Measurements from ENCODE around the gene DYSF. TPM values are rescaled to one million over a fixed set of nuclear protein-coding genes. Genes with fewer than 3 reads are reported as not detected.

The DYSF gene
- polyA plus RNA-seq, 1 donor from 2014 or later = 0.04 TPM

DNA sequence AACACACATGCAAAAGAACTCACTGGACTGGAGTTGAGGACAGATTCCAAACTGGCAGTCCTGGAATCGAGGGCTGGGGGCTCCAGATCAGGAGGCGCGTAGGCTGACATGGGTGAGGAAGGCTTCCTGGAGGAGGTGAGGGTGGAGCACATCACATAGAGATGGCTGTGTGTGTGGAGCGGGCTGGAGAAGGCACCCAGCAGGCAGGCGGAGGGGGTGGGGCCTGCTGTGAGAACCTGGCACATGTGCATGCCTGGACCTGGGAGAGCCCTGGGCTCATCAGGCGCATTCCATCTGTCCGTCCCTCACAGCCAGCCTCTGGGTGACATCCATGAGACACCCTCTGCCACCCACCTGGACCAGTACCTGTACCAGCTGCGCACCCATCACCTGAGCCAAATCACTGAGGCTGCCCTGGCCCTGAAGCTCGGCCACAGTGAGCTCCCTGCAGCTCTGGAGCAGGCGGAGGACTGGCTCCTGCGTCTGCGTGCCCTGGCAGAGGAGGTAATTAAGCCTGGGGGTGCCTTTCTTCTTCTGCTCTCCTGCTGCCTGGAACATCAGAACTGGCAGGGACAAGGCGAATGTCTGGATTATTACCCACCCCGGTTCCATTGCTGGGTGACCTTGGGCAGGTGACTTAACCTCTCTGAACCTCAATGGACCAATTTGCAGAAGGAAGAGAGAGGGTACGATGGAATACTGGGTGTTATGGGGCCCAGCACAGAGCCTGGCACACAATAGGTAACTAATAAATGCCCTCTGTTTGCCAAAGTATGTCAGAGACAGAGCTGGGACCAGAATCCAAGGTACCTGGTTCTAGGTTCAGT lies 108.3 kb downstream of the DYSF start:
- Histone ChIP-seq H2AFZ (ENCODE audit: low read depth, low read length) (no peak overlapping the region), H3K9me3 (ENCODE audit: low read length) (no peaks in the 10 kb centered on the region), H3K4me2 (ENCODE audit: low read length) (no peak overlapping the region), H4K20me1 (ENCODE audit: insufficient read depth) (no peaks in the 10 kb centered on the region), H3K27me3 (ENCODE audit: insufficient read depth, low read depth, low read length) (no peaks in the 10 kb centered on the region), H3K4me3 (ENCODE audit: low read length) (no peak overlapping the region), H3K9me2 (ENCODE audit: insufficient read depth, low read length) (no peaks in the 10 kb centered on the region), H3F3A (ENCODE audit: insufficient read depth, low read length, poor library complexity, severe bottlenecking) (no peaks in the 10 kb centered on the region), H3K27ac (ENCODE audit: low read length) (no peak overlapping the region), H3K9ac (ENCODE audit: low read length) (no peak overlapping the region), H3K79me2 (replicated peaks; ENCODE audit: insufficient read depth, low read length) (no peaks in the 10 kb centered on the region), H3K36me3 (ENCODE audit: insufficient read depth, low read length) (no peaks in the 10 kb centered on the region)
- TF ChIP-seq RAD21 (conservative IDR thresholded peaks at IDR 0.05) = no peak
- no peak for TF ChIP-seq MXI1 (conservative IDR thresholded peaks at IDR 0.05; ENCODE audit: poor library complexity, severe bottlenecking)
- TF ChIP-seq TAF1 (IDR thresholded peaks at IDR 0.05; ENCODE audit: low read depth) = no peak

DNA sequence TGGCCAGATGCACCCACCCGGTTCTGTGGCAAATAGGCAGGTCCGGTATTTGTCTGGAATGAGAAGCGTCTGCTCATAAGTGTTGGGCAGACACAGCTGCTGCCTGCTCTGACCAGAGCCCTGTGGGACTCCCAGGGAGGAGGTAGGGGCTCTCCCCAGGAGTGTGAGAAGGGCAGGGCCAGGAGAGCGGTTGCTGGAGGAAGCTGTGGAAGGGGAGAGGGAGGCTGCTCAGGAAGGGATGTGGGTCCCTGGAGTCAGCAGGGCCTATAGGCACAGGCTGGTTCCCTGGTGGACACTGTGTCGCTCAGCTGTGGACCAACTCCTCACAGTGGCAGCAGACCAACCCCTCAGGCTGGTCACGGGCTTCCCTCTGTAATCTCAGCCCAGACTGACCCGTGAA lies 109.2 kb downstream of the DYSF start:
- Histone ChIP-seq H3K9me3 (ENCODE audit: low read length) (no peaks in the 10 kb centered on the region), H4K20me1 (ENCODE audit: insufficient read depth) (no peaks in the 10 kb centered on the region), H3K27me3 (ENCODE audit: insufficient read depth, low read depth, low read length) (no peaks in the 10 kb centered on the region), H3K4me2 (ENCODE audit: low read length) (no peak overlapping the region), H3K27ac (ENCODE audit: low read length) (no peak overlapping the region), H3K4me3 (ENCODE audit: low read length) (no peak overlapping the region), H3K79me2 (replicated peaks; ENCODE audit: insufficient read depth, low read length) (no peaks in the 10 kb centered on the region), H3K36me3 (ENCODE audit: insufficient read depth, low read length) (no peaks in the 10 kb centered on the region), H3K9ac (ENCODE audit: low read length) (no peak overlapping the region), H2AFZ (ENCODE audit: low read depth, low read length) (no peak overlapping the region), H3K9me2 (ENCODE audit: insufficient read depth, low read length) (no peaks in the 10 kb centered on the region), H3F3A (ENCODE audit: insufficient read depth, low read length, poor library complexity, severe bottlenecking) (no peaks in the 10 kb centered on the region)
- TF ChIP-seq TAF1 (IDR thresholded peaks at IDR 0.05; ENCODE audit: low read depth) (no peak), POLR2AphosphoS5 (IDR thresholded peaks at IDR 0.05) (no peak), SMC3 (conservative IDR thresholded peaks at IDR 0.05; ENCODE audit: poor library complexity) (no peak), EP300 (conservative IDR thresholded peaks at IDR 0.05; ENCODE audit: poor library complexity, severe bottlenecking) (no peak), EZH2 (IDR thresholded peaks at IDR 0.05; ENCODE audit: borderline replicate concordance, insufficient read depth, low read length, poor library complexity, severe bottlenecking) (no peak), RAD21 (conservative IDR thresholded peaks at IDR 0.05) (no peak), MXI1 (conservative IDR thresholded peaks at IDR 0.05; ENCODE audit: poor library complexity, severe bottlenecking) (no peak)
- TF ChIP-seq, protein P1, sequence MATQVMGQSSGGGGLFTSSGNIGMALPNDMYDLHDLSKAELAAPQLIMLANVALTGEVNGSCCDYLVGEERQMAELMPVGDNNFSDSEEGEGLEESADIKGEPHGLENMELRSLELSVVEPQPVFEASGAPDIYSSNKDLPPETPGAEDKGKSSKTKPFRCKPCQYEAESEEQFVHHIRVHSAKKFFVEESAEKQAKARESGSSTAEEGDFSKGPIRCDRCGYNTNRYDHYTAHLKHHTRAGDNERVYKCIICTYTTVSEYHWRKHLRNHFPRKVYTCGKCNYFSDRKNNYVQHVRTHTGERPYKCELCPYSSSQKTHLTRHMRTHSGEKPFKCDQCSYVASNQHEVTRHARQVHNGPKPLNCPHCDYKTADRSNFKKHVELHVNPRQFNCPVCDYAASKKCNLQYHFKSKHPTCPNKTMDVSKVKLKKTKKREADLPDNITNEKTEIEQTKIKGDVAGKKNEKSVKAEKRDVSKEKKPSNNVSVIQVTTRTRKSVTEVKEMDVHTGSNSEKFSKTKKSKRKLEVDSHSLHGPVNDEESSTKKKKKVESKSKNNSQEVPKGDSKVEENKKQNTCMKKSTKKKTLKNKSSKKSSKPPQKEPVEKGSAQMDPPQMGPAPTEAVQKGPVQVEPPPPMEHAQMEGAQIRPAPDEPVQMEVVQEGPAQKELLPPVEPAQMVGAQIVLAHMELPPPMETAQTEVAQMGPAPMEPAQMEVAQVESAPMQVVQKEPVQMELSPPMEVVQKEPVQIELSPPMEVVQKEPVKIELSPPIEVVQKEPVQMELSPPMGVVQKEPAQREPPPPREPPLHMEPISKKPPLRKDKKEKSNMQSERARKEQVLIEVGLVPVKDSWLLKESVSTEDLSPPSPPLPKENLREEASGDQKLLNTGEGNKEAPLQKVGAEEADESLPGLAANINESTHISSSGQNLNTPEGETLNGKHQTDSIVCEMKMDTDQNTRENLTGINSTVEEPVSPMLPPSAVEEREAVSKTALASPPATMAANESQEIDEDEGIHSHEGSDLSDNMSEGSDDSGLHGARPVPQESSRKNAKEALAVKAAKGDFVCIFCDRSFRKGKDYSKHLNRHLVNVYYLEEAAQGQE (IDR thresholded peaks at IDR 0.05; ENCODE audit: borderline replicate concordance) = no peak

DNA sequence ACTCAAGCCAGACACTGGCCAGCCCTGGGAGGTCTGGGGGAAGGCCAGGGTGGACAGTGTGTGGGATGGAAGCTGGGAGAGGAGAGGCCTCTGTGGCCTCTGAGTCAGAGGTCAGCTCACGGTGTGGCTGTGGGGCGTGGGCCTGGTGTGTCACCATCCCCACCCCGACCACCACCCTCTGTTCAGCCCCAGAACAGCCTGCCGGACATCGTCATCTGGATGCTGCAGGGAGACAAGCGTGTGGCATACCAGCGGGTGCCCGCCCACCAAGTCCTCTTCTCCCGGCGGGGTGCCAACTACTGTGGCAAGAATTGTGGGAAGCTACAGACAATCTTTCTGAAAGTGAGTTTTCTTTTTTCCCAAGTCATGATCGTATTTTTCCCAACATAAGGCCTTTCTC lies 110.5 kb downstream of the DYSF start:
- Histone ChIP-seq H3K9ac (ENCODE audit: low read length) (no peak overlapping the region), H3K36me3 (ENCODE audit: insufficient read depth, low read length) (no peaks in the 10 kb centered on the region), H3F3A (ENCODE audit: insufficient read depth, low read length, poor library complexity, severe bottlenecking) (no peaks in the 10 kb centered on the region), H3K79me2 (replicated peaks; ENCODE audit: insufficient read depth, low read length) (no peaks in the 10 kb centered on the region), H3K27me3 (ENCODE audit: insufficient read depth, low read depth, low read length) (no peaks in the 10 kb centered on the region), H3K27ac (ENCODE audit: low read length) (no peak overlapping the region), H4K20me1 (ENCODE audit: insufficient read depth) (no peaks in the 10 kb centered on the region), H2AFZ (ENCODE audit: low read depth, low read length) (no peak overlapping the region), H3K4me3 (ENCODE audit: low read length) (no peak overlapping the region), H3K9me3 (ENCODE audit: low read length) (no peaks in the 10 kb centered on the region), H3K4me2 (ENCODE audit: low read length) (no peak overlapping the region), H3K9me2 (ENCODE audit: insufficient read depth, low read length) (no peaks in the 10 kb centered on the region)
- TF ChIP-seq RAD21 (conservative IDR thresholded peaks at IDR 0.05) (no peak), TAF1 (IDR thresholded peaks at IDR 0.05; ENCODE audit: low read depth) (no peak), SMC3 (conservative IDR thresholded peaks at IDR 0.05; ENCODE audit: poor library complexity) (no peak), POLR2AphosphoS5 (IDR thresholded peaks at IDR 0.05) (no peak), EZH2 (IDR thresholded peaks at IDR 0.05; ENCODE audit: borderline replicate concordance, insufficient read depth, low read length, poor library complexity, severe bottlenecking) (no peak), EP300 (conservative IDR thresholded peaks at IDR 0.05; ENCODE audit: poor library complexity, severe bottlenecking) (no peak), MXI1 (conservative IDR thresholded peaks at IDR 0.05; ENCODE audit: poor library complexity, severe bottlenecking) (no peak)
- TF ChIP-seq, protein P1 (IDR thresholded peaks at IDR 0.05; ENCODE audit: borderline replicate concordance) = no peak
- TF ChIP-seq, protein P2, sequence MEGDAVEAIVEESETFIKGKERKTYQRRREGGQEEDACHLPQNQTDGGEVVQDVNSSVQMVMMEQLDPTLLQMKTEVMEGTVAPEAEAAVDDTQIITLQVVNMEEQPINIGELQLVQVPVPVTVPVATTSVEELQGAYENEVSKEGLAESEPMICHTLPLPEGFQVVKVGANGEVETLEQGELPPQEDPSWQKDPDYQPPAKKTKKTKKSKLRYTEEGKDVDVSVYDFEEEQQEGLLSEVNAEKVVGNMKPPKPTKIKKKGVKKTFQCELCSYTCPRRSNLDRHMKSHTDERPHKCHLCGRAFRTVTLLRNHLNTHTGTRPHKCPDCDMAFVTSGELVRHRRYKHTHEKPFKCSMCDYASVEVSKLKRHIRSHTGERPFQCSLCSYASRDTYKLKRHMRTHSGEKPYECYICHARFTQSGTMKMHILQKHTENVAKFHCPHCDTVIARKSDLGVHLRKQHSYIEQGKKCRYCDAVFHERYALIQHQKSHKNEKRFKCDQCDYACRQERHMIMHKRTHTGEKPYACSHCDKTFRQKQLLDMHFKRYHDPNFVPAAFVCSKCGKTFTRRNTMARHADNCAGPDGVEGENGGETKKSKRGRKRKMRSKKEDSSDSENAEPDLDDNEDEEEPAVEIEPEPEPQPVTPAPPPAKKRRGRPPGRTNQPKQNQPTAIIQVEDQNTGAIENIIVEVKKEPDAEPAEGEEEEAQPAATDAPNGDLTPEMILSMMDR (IDR thresholded peaks at IDR 0.05; ENCODE audit: poor library complexity, severe bottlenecking) = no peak

Measured in neural cell (in vitro differentiated cells).